Heart right ventricle (tissue), 16 donors: ENCODE data around the gene ZNF177. TPM values are rescaled to one million over a fixed set of nuclear protein-coding genes. Genes with fewer than 3 reads are reported as not detected.

Experiments used
- ATAC-seq, 8 donors: fragments of 200-7000 bp; cut with Tn5 transposase; one replicate each; pipeline ENCODE4 v1.9.1; 2020; ENCODE audit warnings: mild to moderate bottlenecking in 8 of 8, moderate library complexity in 8 of 8, moderate number of reproducible peaks in 1 of 8
- DNase-seq, 2 donors: peaks; one replicate each; pipeline ENCODE4 v3.0.0-alpha.2; 2020
- H3K27ac ChIP-seq, 10 donors: fragments of 200-600 bp; sonication (generic) in 2 of 10; one replicate each; pipeline versions ENCODE4 v1.5.0 to v1.8.0; 2020 to 2022; ENCODE audit warnings: mild to moderate bottlenecking in 3 of 10
- H3K27me3 ChIP-seq, 7 donors: fragments of 200-600 bp; one replicate each; pipeline ENCODE4 v1.8.0; 2021 to 2022; ENCODE audit warnings: mild to moderate bottlenecking in 2 of 7
- H3K36me3 ChIP-seq, 9 donors: fragments of 200-600 bp; sonication (generic) in 1 of 9; one replicate each; pipeline versions ENCODE4 v1.5.0 to v1.8.0; 2020 to 2022; ENCODE audit warnings: mild to moderate bottlenecking in 2 of 9
- H3K4me1 ChIP-seq, 9 donors: fragments of 200-600 bp; sonication (generic) in 1 of 9; one replicate each; pipeline versions ENCODE4 v1.5.0 to v1.8.0; 2020 to 2022; ENCODE audit warnings: mild to moderate bottlenecking in 4 of 9
- H3K4me3 ChIP-seq, 10 donors: fragments of 200-600 bp; sonication (generic) in 2 of 10; one replicate each; pipeline versions ENCODE4 v1.5.0 to v1.8.0; 2020 to 2022; ENCODE audit warnings: mild to moderate bottlenecking in 7 of 10, moderate library complexity in 2 of 10
- H3K9me3 ChIP-seq, 11 donors: fragments of 200-600 bp in 10 of 11; sonication (generic) in 2 of 11; one replicate each; pipeline versions ENCODE4 v1.5.0 to v1.8.0; 2013 to 2022; ENCODE audit warnings: mild to moderate bottlenecking in 2 of 11, control low read depth in 1 of 11, moderate library complexity in 1 of 11
- CTCF ChIP-seq, 9 donors: fragments of 200-600 bp; sonication (generic) in 2 of 9; IDR thresholded peaks; one replicate each; pipeline versions ENCODE4 v1.5.0 to v1.8.0; 2021 to 2022; ENCODE audit warnings: antibody characterized with exemption in 9 of 9, mild to moderate bottlenecking in 5 of 9, moderate library complexity in 1 of 9
- WGBS, 2 donors: extraction: QIAGEN DNeasy Blood & Tissue Kit; methylation state at CpG; one replicate each; pipeline ENCODE4 v1.1.7; 2013; ENCODE audit warnings: inconsistent platforms in 1 of 2; 5-methylcytosine and 5-hydroxymethylcytosine counted together
- intact Hi-C, 10 donors: fragments of 100-400 bp; cut with DNase I; formaldehyde crosslinking; loops; one replicate each; pipeline versions ENCODE4 v1.11.1 to v1.14.2; 2022
- polyA plus RNA-seq, 2 donors: library from polyadenylated mRNA; stranded (reverse); fragments of 200-250 nt; gene quantifications; one replicate each; pipeline ENCODE4 v1.2.3, GENCODE V29; 2013
- total RNA-seq, 10 donors: library from RNA; stranded (reverse); fragmentation: NEBNext Ultra II Directional in 3 of 10; extraction: Animal tissue kit (Norgen Biotek cat#: 25700) in 3 of 10; gene quantifications; one replicate each; pipeline versions ENCODE4 v1.2.1 to v1.2.4, GENCODE V29; 2021 to 2023
- donor health status: Arrhythmogenic right ventricular cardiomyopathy.
- donor health status: ischemic (EF 13 %, LVEDD 7.1; RV severe dilation, severe dysfunction).
- donor health status: healthy with polysubstance abuse.
- donor health status: DM: no; HTN: yes; CAD: no.
- donor health status: DM: no; HTN: no; CAD: no.
- donor health status: ischemic (EF 25% LVEDD 6.9; RV normal size, moderate dysfunction).
- donor health status: ischemic (EF 25% LVEDD 5.7; RV mildly dilated, moderate dysfunction).
- donor health status: healthy.
- donor health status: DM: yes; HTN: yes; CAD: no.
- donor health status: Ischemic cardiomyopathy.
- donor health status: ischemic (EF 35%, LVEDD 5.7; RV mildly dilated, moderate dysfunction).
- donor health status: nonischemic (EF 11% LVEDD 7.7; RV severe dilation, severe dysfunction).
- donor health status: DM: yes; HTN: yes; CAD: no.
- donor health status: PGD.
- donor health status: ischemic (EF 29% LVEDD 5.4; RV normal size, mild dysfunction).
- donor health status: nonischemic (EF 23%, LVEDD 6.1; RV moderate dilation, normal function).

ZNF177 gene
- total and polyA plus RNA-seq, 12 donors = 1.6 to 6.8 (median 3.0) TPM

GRCh38 chr19:9427941-9428340, 65.1 kb downstream of the ZNF177 start:
- H3K36me3 ChIP-seq = peaks cover 0 to 99% (median 68%) of the 10 kb centered on the region in 9 donors
- TF ChIP-seq CTCF (IDR thresholded peaks at IDR 0.05) = no peak

GRCh38 chr19:9430444-9430843, 67.6 kb downstream of the ZNF177 start:
- Histone ChIP-seq H3K9me3 (peaks cover 0 to 19% (median 0%) of the 10 kb centered on the region in 11 donors), H3K27ac (no peak overlapping the region), H3K4me1 (peaks cover 0 to 19% (median 13%) of the 10 kb centered on the region in 9 donors), H3K4me3 (no peak overlapping the region), H3K27me3 (no peaks in the 10 kb centered on the region), H3K36me3 (peaks cover 0 to 82% (median 50%) of the 10 kb centered on the region in 9 donors)
- WGBS, 2 donors = 92 to 98% methylated on average over 1 of the region's 1 CpG
- intact Hi-C loops = loop anchor here in 6 of 10 donors (5.0 to 10.0 kb wide), 7 partner anchors 106 to 364 kb away; partner anchors contain the start of genes ZNF317 (in 1 of the 6) and ZNF559 (in 1 of the 6)
- TF ChIP-seq CTCF (IDR thresholded peaks at IDR 0.05) = no peak
- ATAC-seq (peak in 1 of 8 donors; percentile 43), DNase-seq (no peak)

More at GRCh38 chr19:9427941-9428340, 65.1 kb downstream of the ZNF177 start:
- no peaks in the 10 kb centered on the region for H3K27me3 ChIP-seq
- H3K9me3 ChIP-seq = peaks cover 0 to 43% (median 4%) of the 10 kb centered on the region in 11 donors
- DNase-seq (no peak), ATAC-seq (no peak)
- no peaks in the 10 kb centered on the region for H3K4me1 ChIP-seq
- 84 to 85% methylated on average over 6 of the region's 6 CpGs for WGBS, 2 donors
- no peak overlapping the region for H3K4me3 ChIP-seq
- intact Hi-C loops = no loop called here
- no peak overlapping the region for H3K27ac ChIP-seq

- H3K36me3 ChIP-seq = peaks cover 0 to 72% (median 40%) of the 10 kb centered on the region in 9 donors
- H3K4me1 ChIP-seq = peaks cover 0 to 29% (median 16%) of the 10 kb centered on the region in 9 donors
- peak in 8 of 9 donors; percentile 29 to 66 (median 48) for TF ChIP-seq CTCF (IDR thresholded peaks at IDR 0.05)
- DNase-seq (peak; percentile 21 to 33), ATAC-seq (peak in 2 of 8 donors; percentile 26 to 33)
- intact Hi-C loops = loop anchor here in 6 of 10 donors (5.0 to 10.0 kb wide), 7 partner anchors 107 to 363 kb away; partner anchors contain the start of genes ZNF317 (in 1 of the 6) and ZNF559 (in 1 of the 6)
- no peak overlapping the region for H3K27ac ChIP-seq
- peaks cover 0 to 11% (median 0%) of the 10 kb centered on the region in 11 donors for H3K9me3 ChIP-seq
- H3K4me3 ChIP-seq = no peak overlapping the region
- 85 to 86% methylated on average over 7 of the region's 7 CpGs for WGBS, 2 donors
- no peaks in the 10 kb centered on the region for H3K27me3 ChIP-seq
Measured at GRCh38 chr19:9431475-9431874, 68.7 kb downstream of the ZNF177 start.

Other genes starting within 250 kb of the ZNF177 start
- not detected for gene OR7G1, start 247.2 kb upstream of the ZNF177 start, total RNA-seq
- gene OR7G1, start 247.2 kb upstream of the ZNF177 start, polyA plus RNA-seq = not detected
- gene OR7G3, start 236.1 kb upstream of the ZNF177 start, total RNA-seq = not detected
- gene OR7G3, start 236.1 kb upstream of the ZNF177 start, polyA plus RNA-seq = not detected
- 10 to 100 TPM; 13.4 to 17.8 (median 15.7) TPM for gene ZNF317, start 222.6 kb upstream of the ZNF177 start, total RNA-seq
- 10 to 100 TPM; 10.5 to 28.7 TPM for gene ZNF317, start 222.6 kb upstream of the ZNF177 start, polyA plus RNA-seq
- gene OR7D2, start 184.0 kb upstream of the ZNF177 start, total RNA-seq = under 1 TPM in 1 of 10 donors, not detected in 9; 0.12 TPM
- gene OR7D2, start 184.0 kb upstream of the ZNF177 start, polyA plus RNA-seq = not detected
- gene OR7D4, start 143.4 kb upstream of the ZNF177 start, total RNA-seq = not detected
- not detected for gene OR7D4, start 143.4 kb upstream of the ZNF177 start, polyA plus RNA-seq
- not detected for gene OR7E24, start 112.1 kb upstream of the ZNF177 start, total RNA-seq
- gene OR7E24, start 112.1 kb upstream of the ZNF177 start, polyA plus RNA-seq = not detected
- gene ZNF699, start 53.2 kb upstream of the ZNF177 start, total RNA-seq = 1 to 10 TPM; 2.7 to 6.5 (median 4.2) TPM
- under 1 TPM; 0.80 to 0.99 TPM for gene ZNF699, start 53.2 kb upstream of the ZNF177 start, polyA plus RNA-seq
- 10 to 100 TPM in 9 of 10 donors, 1 to 10 TPM in 1; 9.8 to 21.2 (median 17.5) TPM for gene ZNF559, start 38.8 kb upstream of the ZNF177 start, total RNA-seq
- gene ZNF559, start 38.8 kb upstream of the ZNF177 start, polyA plus RNA-seq = 10 to 100 TPM; 13.1 to 42.8 TPM
- gene ZNF266, start 72.6 kb downstream of the ZNF177 start, total RNA-seq = 1 to 10 TPM; 4.8 to 9.1 (median 7.8) TPM
- gene ZNF266, start 72.6 kb downstream of the ZNF177 start, polyA plus RNA-seq = 10 to 100 TPM; 10.3 to 22.9 TPM
- gene ZNF560, start 135.6 kb downstream of the ZNF177 start, total RNA-seq = under 1 TPM in 3 of 10 donors, not detected in 7; 0.09 to 0.35 (median 0.13) TPM
- gene ZNF560, start 135.6 kb downstream of the ZNF177 start, polyA plus RNA-seq = under 1 TPM in 1 of 2 donors, not detected in 1; 0.01 TPM
- 10 to 100 TPM; 14.7 to 20.2 (median 17.0) TPM for gene ZNF426, start 175.6 kb downstream of the ZNF177 start, total RNA-seq
- 1 to 10 TPM; 2.6 to 2.7 TPM for gene ZNF426, start 175.6 kb downstream of the ZNF177 start, polyA plus RNA-seq
- gene ZNF121, start 221.5 kb downstream of the ZNF177 start, total RNA-seq = 10 to 100 TPM; 15.8 to 22.5 (median 19.6) TPM
- 1 to 10 TPM; 3.3 to 9.8 TPM for gene ZNF121, start 221.5 kb downstream of the ZNF177 start, polyA plus RNA-seq